Neural progenitor cell (in vitro differentiated cells): ENCODE measurements around the gene TEX30. TPM values are rescaled to one million over a fixed set of nuclear protein-coding genes. Genes with fewer than 3 reads are reported as not detected.

Source experiments
- DNase-seq: peaks from one replicate; pipeline ENCODE4 v3.0.0-alpha.2; 2016; ENCODE audit warnings: low spot score
- H2AFZ ChIP-seq: fragments of 200-600 bp; sonication (generic); replicated peaks from 2 replicates; pipeline ENCODE4 v1.6.1; 2016; ENCODE audit warnings: antibody characterized with exemption
- H3F3A ChIP-seq: fragments of 200-600 bp; sonication (generic); 2 replicates; pipeline ENCODE4 v1.6.1; 2016; ENCODE audit warnings: antibody characterized with exemption, low read depth
- H3K27ac ChIP-seq: fragments of 200-600 bp; sonication (generic); 2 replicates; pipeline ENCODE4 v1.5.1; 2016; ENCODE audit warnings: mild to moderate bottlenecking
- H3K27me3 ChIP-seq: fragments of 200-600 bp; sonication (generic); 2 replicates; pipeline ENCODE4 v1.6.1; 2016; ENCODE audit warnings: mild to moderate bottlenecking, moderate library complexity
- H3K36me3 ChIP-seq: fragments of 200-600 bp; sonication (generic); 2 replicates; pipeline ENCODE4 v1.5.1; 2016
- H3K4me1 ChIP-seq: fragments of 200-600 bp; sonication (generic); 2 replicates; pipeline ENCODE4 v1.6.1; 2016; ENCODE audit warnings: mixed run types
- H3K4me2 ChIP-seq: fragments of 200-600 bp; sonication (generic); 2 replicates; pipeline ENCODE4 v1.6.1; 2016
- H3K4me3 ChIP-seq: fragments of 200-600 bp; sonication (generic); 2 replicates; pipeline ENCODE4 v1.5.1; 2016
- H3K79me2 ChIP-seq: fragments of 200-600 bp; sonication (generic); 2 replicates; pipeline ENCODE4 v1.6.1; 2016; ENCODE audit warnings: low read depth
- H3K9ac ChIP-seq: fragments of 200-600 bp; sonication (generic); 2 replicates; pipeline ENCODE4 v1.6.1; 2016
- H3K9me3 ChIP-seq: fragments of 200-600 bp; sonication (generic); 2 replicates; pipeline ENCODE4 v1.5.1; 2016; ENCODE audit warnings: low read depth
- H4K20me1 ChIP-seq: fragments of 200-600 bp; sonication (generic); 2 replicates; pipeline ENCODE4 v1.6.1; 2016; ENCODE audit warnings: low read depth
- H3K27ac Mint-ChIP-seq: 3 replicates; pipeline ENCODE4 v1.8.0; 2021; ENCODE audit warnings: mixed read lengths
- H3K27me3 Mint-ChIP-seq: 2 replicates; pipeline ENCODE4 v1.8.0; 2022; ENCODE audit warnings: low read depth, mild to moderate bottlenecking, inconsistent platforms, moderate library complexity, mixed read lengths; ENCODE audit not compliant: insufficient read depth
- H3K36me3 Mint-ChIP-seq: 3 replicates; pipeline ENCODE4 v1.8.0; 2021; ENCODE audit warnings: mixed read lengths
- H3K4me1 Mint-ChIP-seq: 3 replicates; pipeline ENCODE4 v1.8.0; 2021; ENCODE audit warnings: mixed read lengths
- H3K4me3 Mint-ChIP-seq: 3 replicates; pipeline ENCODE4 v1.8.0; 2021; ENCODE audit warnings: mild to moderate bottlenecking, moderate library complexity, mixed read lengths
- H3K9me3 Mint-ChIP-seq: 3 replicates; pipeline ENCODE4 v1.8.0; 2020; ENCODE audit warnings: mixed read lengths
- EZH2 ChIP-seq: fragments of 200-600 bp; sonication (generic); IDR thresholded peaks from 2 replicates; pipeline ENCODE4 v1.6.1; 2017; ENCODE audit warnings: antibody characterized with exemption, mild to moderate bottlenecking, moderate library complexity
- EZH2phosphoT487 ChIP-seq: fragments of 200-600 bp; sonication (generic); IDR thresholded peaks from 2 replicates; pipeline ENCODE4 v1.6.1; 2017; ENCODE audit warnings: antibody characterized with exemption
- total RNA-seq: library from RNA; depleted of rRNA; stranded (reverse); fragments of >200 nt; gene quantifications from 2 replicates; pipeline ENCODE4 v1.2.3, GENCODE V29; 2015; ENCODE audit warnings: low replicate concordance
- TF ChIP-seq, protein P1 (sequence below): fragments of 200-600 bp; sonication (generic); IDR thresholded peaks from 2 replicates; pipeline ENCODE4 v1.5.1; 2017; ENCODE audit warnings: antibody characterized with exemption, mild to moderate bottlenecking

The TEX30 gene
- total RNA-seq, 1 donor from 2014 or later: 38.9 TPM

- no peaks in the 10 kb centered on the region for H3K27me3 ChIP-seq
- no peak overlapping the region for H3K27ac Mint-ChIP-seq
- no peaks in the 10 kb centered on the region for H4K20me1 ChIP-seq
- H3K9ac ChIP-seq: no peak overlapping the region
- TF ChIP-seq EZH2: no peak
- TF ChIP-seq EZH2phosphoT487: no peak
- TF ChIP-seq, protein P1, sequence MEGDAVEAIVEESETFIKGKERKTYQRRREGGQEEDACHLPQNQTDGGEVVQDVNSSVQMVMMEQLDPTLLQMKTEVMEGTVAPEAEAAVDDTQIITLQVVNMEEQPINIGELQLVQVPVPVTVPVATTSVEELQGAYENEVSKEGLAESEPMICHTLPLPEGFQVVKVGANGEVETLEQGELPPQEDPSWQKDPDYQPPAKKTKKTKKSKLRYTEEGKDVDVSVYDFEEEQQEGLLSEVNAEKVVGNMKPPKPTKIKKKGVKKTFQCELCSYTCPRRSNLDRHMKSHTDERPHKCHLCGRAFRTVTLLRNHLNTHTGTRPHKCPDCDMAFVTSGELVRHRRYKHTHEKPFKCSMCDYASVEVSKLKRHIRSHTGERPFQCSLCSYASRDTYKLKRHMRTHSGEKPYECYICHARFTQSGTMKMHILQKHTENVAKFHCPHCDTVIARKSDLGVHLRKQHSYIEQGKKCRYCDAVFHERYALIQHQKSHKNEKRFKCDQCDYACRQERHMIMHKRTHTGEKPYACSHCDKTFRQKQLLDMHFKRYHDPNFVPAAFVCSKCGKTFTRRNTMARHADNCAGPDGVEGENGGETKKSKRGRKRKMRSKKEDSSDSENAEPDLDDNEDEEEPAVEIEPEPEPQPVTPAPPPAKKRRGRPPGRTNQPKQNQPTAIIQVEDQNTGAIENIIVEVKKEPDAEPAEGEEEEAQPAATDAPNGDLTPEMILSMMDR: no peak
- H3K27me3 Mint-ChIP-seq: peaks cover 3% of the 10 kb centered on the region
- peaks cover 14% of the 10 kb centered on the region for H3K9me3 Mint-ChIP-seq
- H3K36me3 ChIP-seq: peaks cover 5% of the 10 kb centered on the region
- no peak overlapping the region for H3K4me3 Mint-ChIP-seq
- H3K36me3 Mint-ChIP-seq: peaks cover 22% of the 10 kb centered on the region
- DNase-seq: no peak
- H3F3A ChIP-seq: no peaks in the 10 kb centered on the region
- no peak overlapping the region for H3K4me3 ChIP-seq
- H3K4me1 Mint-ChIP-seq: peaks cover 8% of the 10 kb centered on the region
- H3K9me3 ChIP-seq: no peaks in the 10 kb centered on the region
- H3K4me2 ChIP-seq: no peak overlapping the region
- no peaks in the 10 kb centered on the region for H3K4me1 ChIP-seq
- H3K79me2 ChIP-seq: no peaks in the 10 kb centered on the region
- H2AFZ ChIP-seq: no peak overlapping the region
- no peak overlapping the region for H3K27ac ChIP-seq
Observed at GRCh38 chr13:102814025-102814607, 40.5 kb upstream of the TEX30 start.

GRCh38 chr13:102812611-102813287 lies 39.2 kb upstream of the TEX30 start:
- Histone ChIP-seq H3K79me2 (no peaks in the 10 kb centered on the region), H3K4me1 (no peaks in the 10 kb centered on the region), H3F3A (no peaks in the 10 kb centered on the region), H3K27me3 (no peaks in the 10 kb centered on the region), H4K20me1 (no peaks in the 10 kb centered on the region), H3K27ac (no peak overlapping the region), H3K4me2 (no peak overlapping the region), H3K36me3 (peaks cover 5% of the 10 kb centered on the region), H3K9me3 (no peaks in the 10 kb centered on the region), H3K4me3 (no peak overlapping the region), H2AFZ (no peak overlapping the region), H3K9ac (no peak overlapping the region)
- no peak overlapping the region for H3K4me3 Mint-ChIP-seq
- H3K36me3 Mint-ChIP-seq: peaks cover 23% of the 10 kb centered on the region
- H3K9me3 Mint-ChIP-seq: peaks cover 14% of the 10 kb centered on the region
- peaks cover 8% of the 10 kb centered on the region for H3K4me1 Mint-ChIP-seq
- DNase-seq: peak; percentile 8
- TF ChIP-seq, protein P1: no peak
- TF ChIP-seq EZH2phosphoT487 (no peak), EZH2 (no peak)
- peak overlapping the region; percentile 57 for H3K27ac Mint-ChIP-seq
- peaks cover 3% of the 10 kb centered on the region for H3K27me3 Mint-ChIP-seq

GRCh38 chr13:102807699-102808098 lies 34.1 kb upstream of the TEX30 start:
- H3K4me1 Mint-ChIP-seq: peaks cover 3% of the 10 kb centered on the region
- no peaks in the 10 kb centered on the region for H3K9me3 ChIP-seq
- no peaks in the 10 kb centered on the region for H4K20me1 ChIP-seq
- H3K4me2 ChIP-seq: no peak overlapping the region
- DNase-seq: no peak
- no peaks in the 10 kb centered on the region for H3K4me1 ChIP-seq
- no peak overlapping the region for H3K9ac ChIP-seq
- H3F3A ChIP-seq: no peaks in the 10 kb centered on the region
- no peaks in the 10 kb centered on the region for H3K27me3 Mint-ChIP-seq
- H3K9me3 Mint-ChIP-seq: peaks cover 14% of the 10 kb centered on the region
- H3K27me3 ChIP-seq: no peaks in the 10 kb centered on the region
- H3K4me3 Mint-ChIP-seq: no peak overlapping the region
- H3K27ac ChIP-seq: no peak overlapping the region
- H2AFZ ChIP-seq: no peak overlapping the region
- no peak overlapping the region for H3K27ac Mint-ChIP-seq
- no peaks in the 10 kb centered on the region for H3K79me2 ChIP-seq
- H3K36me3 ChIP-seq: peaks cover 5% of the 10 kb centered on the region
- no peak overlapping the region for H3K4me3 ChIP-seq
- H3K36me3 Mint-ChIP-seq: peaks cover 39% of the 10 kb centered on the region
- TF ChIP-seq, protein P1: no peak
- no peak for TF ChIP-seq EZH2phosphoT487
- no peak for TF ChIP-seq EZH2
